Endodermal cell (in vitro differentiated cells): ENCODE measurements around the gene KRT6A. TPM values are rescaled to one million over a fixed set of nuclear protein-coding genes. Genes with fewer than 3 reads are reported as not detected.

Experiments
- DNase-seq: peaks from one replicate; pipeline ENCODE4 v3.0.0-alpha.2; 2017
- H3K27ac ChIP-seq: 2 replicates; pipeline ENCODE4 v1.5.1; 2013; ENCODE audit warnings: mild to moderate bottlenecking, low read depth, low read length, moderate library complexity
- H3K27me3 ChIP-seq: 2 replicates; pipeline ENCODE4 v1.6.1; 2013; ENCODE audit warnings: mild to moderate bottlenecking, low read length, moderate library complexity; ENCODE audit not compliant: insufficient read depth, control insufficient read depth, poor library complexity, severe bottlenecking
- H3K36me3 ChIP-seq: 2 replicates; pipeline ENCODE4 v1.7.0; 2013; ENCODE audit warnings: mild to moderate bottlenecking, low read length, moderate library complexity; ENCODE audit not compliant: control insufficient read depth, insufficient read depth
- H3K4me1 ChIP-seq: one replicate; pipeline ENCODE4 v1.7.0; 2013; ENCODE audit warnings: low read length; ENCODE audit not compliant: control insufficient read depth, insufficient read depth
- H3K4me3 ChIP-seq: 2 replicates; pipeline ENCODE4 v1.5.1; 2013; ENCODE audit warnings: mild to moderate bottlenecking, low read length, moderate library complexity
- H3K9ac ChIP-seq: 2 replicates; pipeline ENCODE4 v1.6.1; 2013; ENCODE audit warnings: mild to moderate bottlenecking, low read length, moderate library complexity; ENCODE audit not compliant: poor library complexity, severe bottlenecking; ENCODE audit errors: extremely low read depth
- H3K9me3 ChIP-seq: 2 replicates; pipeline ENCODE4 v1.6.1; 2013; ENCODE audit warnings: mild to moderate bottlenecking, low read length, moderate library complexity; ENCODE audit not compliant: control insufficient read depth
- H3K27ac Mint-ChIP-seq: 2 replicates; pipeline ENCODE4 v1.8.0; 2020; ENCODE audit warnings: mixed read lengths
- H3K27me3 Mint-ChIP-seq: 2 replicates; pipeline ENCODE4 v1.8.0; 2021; ENCODE audit warnings: mild to moderate bottlenecking, mixed read lengths; ENCODE audit not compliant: insufficient read depth
- H3K36me3 Mint-ChIP-seq: 2 replicates; pipeline ENCODE4 v1.8.0; 2020; ENCODE audit warnings: low read depth, mixed read lengths
- H3K4me1 Mint-ChIP-seq: 2 replicates; pipeline ENCODE4 v1.8.0; 2020; ENCODE audit warnings: mixed read lengths
- H3K4me3 Mint-ChIP-seq: 2 replicates; pipeline ENCODE4 v1.8.0; 2020; ENCODE audit warnings: mild to moderate bottlenecking, moderate library complexity, mixed read lengths
- H3K9me3 Mint-ChIP-seq: 2 replicates; pipeline ENCODE4 v1.8.0; 2020; ENCODE audit warnings: mild to moderate bottlenecking, mixed read lengths
- CTCF ChIP-seq: fragments of 200-600 bp; sonication (generic); conservative IDR thresholded peaks from 2 replicates; pipeline ENCODE4 v1.5.0; 2021; ENCODE audit warnings: antibody characterized with exemption, mild to moderate bottlenecking
- whole genome bisulfite sequencing, 2 experiments: methylation state at CpG; one replicate each; pipeline versions ENCODE4 v1.1.5 to v1.1.7; 2013; ENCODE audit warnings: missing lambda C conversion rate in 2 of 2, mixed read lengths in 1 of 2; ENCODE audit not compliant: insufficient coverage in 1 of 2, insufficient read length in 1 of 2; 5-methylcytosine and 5-hydroxymethylcytosine counted together
- total RNA-seq, 2 donors: library from RNA; stranded (reverse); fragmentation: NEBNext Ultra II Directional in 1 of 2; extraction: Animal tissue kit (Norgen Biotek cat#: 25700) in 1 of 2; gene quantifications; 2 replicates in 1 of 2; 3 replicates in 1 of 2; pipeline ENCODE4 v1.2.1, GENCODE V29; 2021

Gene KRT6A
- total RNA-seq, 2 donors from 2014 or later = not detected

GRCh38 chr12:52444647-52445595 is 48.1 kb downstream of the KRT6A start:
- Histone ChIP-seq H3K27me3 (no peaks in the 10 kb centered on the region), H3K27ac (no peak overlapping the region), H3K9ac (no peak overlapping the region), H3K4me3 (no peak overlapping the region), H3K9me3 (no peaks in the 10 kb centered on the region), H3K36me3 (no peaks in the 10 kb centered on the region), H3K4me1 (no peaks in the 10 kb centered on the region)
- H3K4me1 Mint-ChIP-seq = peaks cover 4% of the 10 kb centered on the region
- H3K9me3 Mint-ChIP-seq = no peaks in the 10 kb centered on the region
- H3K27me3 Mint-ChIP-seq = peaks cover 8% of the 10 kb centered on the region
- H3K27ac Mint-ChIP-seq = no peak overlapping the region
- TF ChIP-seq CTCF = no peak
- DNase-seq = peak; percentile 13
- no peaks in the 10 kb centered on the region for H3K36me3 Mint-ChIP-seq
- 82 to 86% methylated on average over 7 to 10 of the region's 10 CpGs for WGBS, 2 experiments
- no peak overlapping the region for H3K4me3 Mint-ChIP-seq

GRCh38 chr12:52443966-52444365 is 49.1 kb downstream of the KRT6A start:
- Mint-ChIP-seq H3K36me3 (no peaks in the 10 kb centered on the region), H3K9me3 (no peaks in the 10 kb centered on the region), H3K4me3 (no peak overlapping the region), H3K4me1 (peaks cover 4% of the 10 kb centered on the region), H3K27me3 (peaks cover 5% of the 10 kb centered on the region), H3K27ac (no peak overlapping the region)
- Histone ChIP-seq H3K27me3 (no peaks in the 10 kb centered on the region), H3K27ac (no peak overlapping the region), H3K4me3 (no peak overlapping the region), H3K4me1 (no peaks in the 10 kb centered on the region), H3K36me3 (no peaks in the 10 kb centered on the region), H3K9me3 (no peaks in the 10 kb centered on the region), H3K9ac (no peak overlapping the region)
- WGBS, 2 experiments = 90% methylated on average over 3 of the region's 3 CpGs
- no peak for TF ChIP-seq CTCF
- DNase-seq = no peak

- Histone ChIP-seq H3K9ac (no peak overlapping the region), H3K27ac (no peak overlapping the region), H3K27me3 (no peaks in the 10 kb centered on the region), H3K4me1 (no peaks in the 10 kb centered on the region), H3K36me3 (no peaks in the 10 kb centered on the region), H3K4me3 (no peak overlapping the region), H3K9me3 (no peaks in the 10 kb centered on the region)
- WGBS, 2 experiments = 32 to 56% methylated on average over 5 to 6 of the region's 6 CpGs
- Mint-ChIP-seq H3K4me3 (no peak overlapping the region), H3K36me3 (no peaks in the 10 kb centered on the region), H3K27me3 (peaks cover 5% of the 10 kb centered on the region), H3K4me1 (peaks cover 4% of the 10 kb centered on the region), H3K9me3 (no peaks in the 10 kb centered on the region), H3K27ac (no peak overlapping the region)
- DNase-seq = peak; percentile 90
- peak; percentile 49 for TF ChIP-seq CTCF
These were observed 50.4 kb downstream of the KRT6A start for GRCh38 chr12:52442600-52443061.
